Loucy (cell line): ENCODE measurements around the gene NCK1.

ENCODE experiments used
- EZH2phosphoT487 ChIP-seq: fragments of 200-600 bp; IDR thresholded peaks from 2 replicates; pipeline ENCODE4 v1.6.1; 2018; ENCODE audit warnings: antibody characterized with exemption, mild to moderate bottlenecking, moderate library complexity, borderline replicate concordance
- TF ChIP-seq, protein P1 (sequence below): fragments of 200-600 bp; sonication (generic); conservative IDR thresholded peaks from 2 replicates; pipeline ENCODE4 v1.5.1; 2014; ENCODE audit warnings: mild to moderate bottlenecking, antibody characterized with exemption, low read length

DNA sequence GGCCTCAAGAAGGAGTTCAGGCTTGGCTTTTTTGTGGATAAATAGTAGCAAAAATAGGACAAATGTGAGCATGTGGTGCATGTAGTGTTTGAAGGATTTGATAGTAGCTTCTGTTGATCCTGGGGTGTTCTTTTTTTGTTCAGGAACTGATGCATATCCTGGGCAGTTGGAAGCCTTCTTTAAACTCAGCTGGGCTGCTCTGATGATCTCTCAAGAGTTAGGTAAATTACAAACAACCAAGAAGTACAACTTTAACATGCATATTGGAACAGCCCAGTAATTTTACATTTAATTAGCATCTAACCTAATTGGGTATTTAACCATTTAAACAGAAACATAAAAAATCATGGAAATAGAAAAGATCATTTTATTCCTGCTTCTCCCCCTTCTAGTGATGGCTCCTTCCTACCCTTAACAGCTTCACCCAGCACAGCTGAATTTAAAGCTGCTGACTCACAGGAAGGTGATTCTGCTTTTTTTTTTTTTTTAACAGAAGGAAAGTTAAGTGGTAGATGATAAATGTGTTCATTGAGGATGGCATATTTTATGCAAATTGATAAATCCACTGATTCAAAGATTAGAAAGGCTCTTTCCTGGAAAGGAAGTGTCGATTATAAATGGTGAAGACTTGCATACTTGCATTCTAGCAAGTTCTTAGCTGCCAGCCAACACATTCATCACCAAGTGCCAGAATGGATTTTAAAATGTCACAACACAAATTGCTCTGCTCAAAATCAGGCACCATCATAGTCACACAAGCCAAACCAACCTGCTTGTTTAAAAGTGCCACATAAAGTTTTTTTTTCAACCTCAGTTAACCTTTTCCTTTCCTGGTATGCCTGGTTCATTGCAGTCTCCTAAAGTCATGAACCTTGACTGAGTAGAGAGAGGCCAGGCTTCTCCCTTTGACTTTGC lies 23.1 kb upstream of the NCK1 start:
- TF ChIP-seq, protein P1, sequence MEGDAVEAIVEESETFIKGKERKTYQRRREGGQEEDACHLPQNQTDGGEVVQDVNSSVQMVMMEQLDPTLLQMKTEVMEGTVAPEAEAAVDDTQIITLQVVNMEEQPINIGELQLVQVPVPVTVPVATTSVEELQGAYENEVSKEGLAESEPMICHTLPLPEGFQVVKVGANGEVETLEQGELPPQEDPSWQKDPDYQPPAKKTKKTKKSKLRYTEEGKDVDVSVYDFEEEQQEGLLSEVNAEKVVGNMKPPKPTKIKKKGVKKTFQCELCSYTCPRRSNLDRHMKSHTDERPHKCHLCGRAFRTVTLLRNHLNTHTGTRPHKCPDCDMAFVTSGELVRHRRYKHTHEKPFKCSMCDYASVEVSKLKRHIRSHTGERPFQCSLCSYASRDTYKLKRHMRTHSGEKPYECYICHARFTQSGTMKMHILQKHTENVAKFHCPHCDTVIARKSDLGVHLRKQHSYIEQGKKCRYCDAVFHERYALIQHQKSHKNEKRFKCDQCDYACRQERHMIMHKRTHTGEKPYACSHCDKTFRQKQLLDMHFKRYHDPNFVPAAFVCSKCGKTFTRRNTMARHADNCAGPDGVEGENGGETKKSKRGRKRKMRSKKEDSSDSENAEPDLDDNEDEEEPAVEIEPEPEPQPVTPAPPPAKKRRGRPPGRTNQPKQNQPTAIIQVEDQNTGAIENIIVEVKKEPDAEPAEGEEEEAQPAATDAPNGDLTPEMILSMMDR: no peak
- no peak for TF ChIP-seq EZH2phosphoT487
